Gastrocnemius medialis (tissue), 4 donors: ENCODE results near the gene CYS1.

ENCODE experiments used
- POLR2A ChIP-seq, 2 donors: fragments of 450-650 bp; IDR thresholded peaks; one replicate each; pipeline ENCODE4 v1.6.1; 2017; ENCODE audit warnings: antibody characterized with exemption in 2 of 2, mild to moderate bottlenecking in 2 of 2, moderate library complexity in 2 of 2
- TF ChIP-seq, protein P1 (sequence below), 5 experiments: fragments of 450-650 bp in 3 of 5; fragments of 200-600 bp in 2 of 5; sonication (generic) in 2 of 5; IDR thresholded peaks in 4 of 5; conservative IDR thresholded peaks in 1 of 5; 1 replicate in 4 of 5; 2 replicates in 1 of 5; pipeline ENCODE4 v1.5.1; 2016 to 2019; ENCODE audit warnings: antibody characterized with exemption in 5 of 5, mild to moderate bottlenecking in 3 of 5, moderate library complexity in 3 of 5

- TF ChIP-seq, protein P1, sequence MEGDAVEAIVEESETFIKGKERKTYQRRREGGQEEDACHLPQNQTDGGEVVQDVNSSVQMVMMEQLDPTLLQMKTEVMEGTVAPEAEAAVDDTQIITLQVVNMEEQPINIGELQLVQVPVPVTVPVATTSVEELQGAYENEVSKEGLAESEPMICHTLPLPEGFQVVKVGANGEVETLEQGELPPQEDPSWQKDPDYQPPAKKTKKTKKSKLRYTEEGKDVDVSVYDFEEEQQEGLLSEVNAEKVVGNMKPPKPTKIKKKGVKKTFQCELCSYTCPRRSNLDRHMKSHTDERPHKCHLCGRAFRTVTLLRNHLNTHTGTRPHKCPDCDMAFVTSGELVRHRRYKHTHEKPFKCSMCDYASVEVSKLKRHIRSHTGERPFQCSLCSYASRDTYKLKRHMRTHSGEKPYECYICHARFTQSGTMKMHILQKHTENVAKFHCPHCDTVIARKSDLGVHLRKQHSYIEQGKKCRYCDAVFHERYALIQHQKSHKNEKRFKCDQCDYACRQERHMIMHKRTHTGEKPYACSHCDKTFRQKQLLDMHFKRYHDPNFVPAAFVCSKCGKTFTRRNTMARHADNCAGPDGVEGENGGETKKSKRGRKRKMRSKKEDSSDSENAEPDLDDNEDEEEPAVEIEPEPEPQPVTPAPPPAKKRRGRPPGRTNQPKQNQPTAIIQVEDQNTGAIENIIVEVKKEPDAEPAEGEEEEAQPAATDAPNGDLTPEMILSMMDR (IDR thresholded peaks at IDR 0.05 in 4 of 5, conservative IDR thresholded peaks at IDR 0.05 in 1 of 5): no peak
- TF ChIP-seq POLR2A (IDR thresholded peaks at IDR 0.05): no peak
Measured at GRCh38 chr2:10080536-10081304, 509 bp upstream of the CYS1 start.
